Astrocyte of the spinal cord (primary cell): ENCODE measurements around the gene ACOT12.
A peak's percentile ranks its signal among the peaks of the same experiment; 100 is the strongest.

Experiments used
- DNase-seq: peaks from one replicate; pipeline ENCODE4 v3.0.0; 2011; ENCODE audit warnings: low read depth, low spot score
- H3K4me3 ChIP-seq: 2 replicates; pipeline ENCODE4 v1.5.1; 2011; ENCODE audit warnings: low read depth, mild to moderate bottlenecking, low read length, moderate library complexity
- CTCF ChIP-seq: IDR thresholded peaks from 2 replicates; pipeline ENCODE4 v1.5.1; 2012; ENCODE audit warnings: low read depth, mild to moderate bottlenecking, low read length, inconsistent platforms
- in situ Hi-C: cut with HindIII; loops from 2 replicates; pipeline ENCODE4 v1.10.0; 2017; ENCODE audit warnings: low sequenced_read_pairs

Gene ACOT12

GRCh38 chr5:81393783-81394718 lies at the start of gene ACOT12:
Gene ACOT12 (minus strand): TSS chr5:81394134. CDS start chr5:81394114, 20 bp downstream.
- peak within 1 kb of the TSS; percentile 38 for H3K4me3 ChIP-seq

GRCh38 chr5:81435023-81435422 lies 41.1 kb upstream of the ACOT12 start:
- TF ChIP-seq CTCF = no peak
- no peak for DNase-seq
- no peak overlapping the region for H3K4me3 ChIP-seq
- in situ Hi-C loops = no loop called here

More at GRCh38 chr5:81393783-81394718, at the start of gene ACOT12:
- in situ Hi-C loops = no loop called here
- peak; percentile 15 for DNase-seq
- TF ChIP-seq CTCF = no peak

- TF ChIP-seq CTCF = no peak
- no peak overlapping the region for H3K4me3 ChIP-seq
- DNase-seq = no peak
- in situ Hi-C loops = no loop called here
Observed at GRCh38 chr5:81429985-81430384, 36.1 kb upstream of the ACOT12 start.

GRCh38 chr5:81429363-81429762 lies 35.4 kb upstream of the ACOT12 start:
- in situ Hi-C loops = no loop called here
- no peak for DNase-seq
- no peak for TF ChIP-seq CTCF
- H3K4me3 ChIP-seq = no peak overlapping the region

- peak; percentile 61 for DNase-seq
- in situ Hi-C loops = no loop called here
- no peak overlapping the region for H3K4me3 ChIP-seq
- TF ChIP-seq CTCF = no peak
Observed at GRCh38 chr5:81428861-81429260, 34.9 kb upstream of the ACOT12 start.

- no peak overlapping the region for H3K4me3 ChIP-seq
- DNase-seq = no peak
- in situ Hi-C loops = no loop called here
- no peak for TF ChIP-seq CTCF
Observed at GRCh38 chr5:81428446-81428845, 34.5 kb upstream of the ACOT12 start.
